Natural killer cell (primary cell): ENCODE data around the gene SOCS7. TPM values are rescaled to one million over a fixed set of nuclear protein-coding genes. Genes with fewer than 3 reads are reported as not detected.

ENCODE experiments used
- ATAC-seq, 3 donors: fragments of 150-1000 bp in 2 of 3; fragments of 200-7000 bp in 1 of 3; cut with Tn5 transposase; 1 replicate in 1 of 3; 2 replicates in 2 of 3; pipeline ENCODE4 v1.10.0; 2021; ENCODE audit warnings: mild to moderate bottlenecking in 2 of 3, moderate library complexity in 2 of 3
- DNase-seq, 2 donors: peaks; one replicate each; pipeline versions ENCODE4 v3.0.0 to v3.0.0-alpha.2; 2013 to 2021; ENCODE audit warnings: mixed read lengths in 1 of 2
- H3K27ac ChIP-seq: one replicate; pipeline ENCODE4 v1.5.1; 2013; ENCODE audit warnings: mild to moderate bottlenecking, low read length
- H3K27me3 ChIP-seq: one replicate; pipeline ENCODE4 v1.6.1; 2013; ENCODE audit warnings: low read length; ENCODE audit not compliant: control insufficient read depth, insufficient read depth
- H3K36me3 ChIP-seq: one replicate; pipeline ENCODE4 v1.6.1; 2013; ENCODE audit warnings: low read length; ENCODE audit not compliant: control insufficient read depth, insufficient read depth
- H3K4me1 ChIP-seq: one replicate; pipeline ENCODE4 v1.6.1; 2013; ENCODE audit warnings: low read length; ENCODE audit not compliant: control insufficient read depth, insufficient read depth
- H3K4me3 ChIP-seq: one replicate; pipeline ENCODE4 v1.5.1; 2013; ENCODE audit warnings: low read length
- H3K9me3 ChIP-seq: one replicate; pipeline ENCODE4 v1.6.1; 2013; ENCODE audit warnings: low read length; ENCODE audit not compliant: control insufficient read depth, insufficient read depth
- H3K27ac Mint-ChIP-seq, 2 donors: one replicate each; pipeline ENCODE4 v1.8.0; 2022; ENCODE audit warnings: mild to moderate bottlenecking in 2 of 2, mixed read lengths in 2 of 2, moderate library complexity in 1 of 2
- H3K27me3 Mint-ChIP-seq, 2 donors: one replicate each; pipeline ENCODE4 v1.8.0; 2022; ENCODE audit warnings: low read depth in 2 of 2, mixed read lengths in 2 of 2
- H3K36me3 Mint-ChIP-seq: one replicate; pipeline ENCODE4 v1.8.0; 2022; ENCODE audit warnings: mixed read lengths
- H3K4me1 Mint-ChIP-seq, 2 donors: one replicate each; pipeline ENCODE4 v1.8.0; 2022; ENCODE audit warnings: mixed read lengths in 2 of 2
- H3K4me3 Mint-ChIP-seq: one replicate; pipeline ENCODE4 v1.8.0; 2022; ENCODE audit warnings: mild to moderate bottlenecking, moderate library complexity, mixed read lengths
- H3K9me3 Mint-ChIP-seq, 2 donors: one replicate each; pipeline ENCODE4 v1.8.0; 2022; ENCODE audit warnings: mixed read lengths in 2 of 2
- CTCF ChIP-seq: fragments of 200-600 bp; IDR thresholded peaks from one replicate; pipeline ENCODE4 v1.8.0; 2022; ENCODE audit warnings: antibody characterized with exemption
- WGBS: methylation state at CpG from one replicate; pipeline ENCODE4 v1.1.7; 2013; ENCODE audit warnings: missing lambda C conversion rate; ENCODE audit not compliant: insufficient coverage; 5-methylcytosine and 5-hydroxymethylcytosine counted together
- intact Hi-C: fragments of 100-400 bp; cut with micrococcal nuclease; formaldehyde crosslinking; loops from one replicate; pipeline ENCODE4 v1.14.2; 2022
- total RNA-seq, 4 donors: library from RNA; stranded (reverse); fragments of 120-200 nt in 1 of 4; gene quantifications; one replicate each; pipeline versions ENCODE4 v1.2.3 to v1.2.4, GENCODE V29; 2013 to 2022

The SOCS7 gene
- total RNA-seq, 3 donors from 2014 or later (not counting 1 experiment from before 2014, with no cell fraction given): 13.6 to 31.8 (median 21.2) TPM

- intact Hi-C loops: no loop called here
- DNase-seq (no peak), ATAC-seq (no peak)
Measured at GRCh38 chr17:38415250-38416194, 63.9 kb downstream of the SOCS7 start.

GRCh38 chr17:38416840-38417209, 65.2 kb downstream of the SOCS7 start:
- WGBS: 75% methylated on average over 1 of the region's 1 CpG

More at GRCh38 chr17:38415250-38416194, 63.9 kb downstream of the SOCS7 start:
- no peaks in the 10 kb centered on the region for H3K36me3 ChIP-seq
- H3K27ac ChIP-seq: no peak overlapping the region
- 33% methylated on average over 17 of the region's 22 CpGs for WGBS
- no peak for TF ChIP-seq CTCF
- peaks cover 10 to 23% of the 10 kb centered on the region in 2 donors for H3K27me3 Mint-ChIP-seq
- no peaks in the 10 kb centered on the region for H3K9me3 Mint-ChIP-seq
- peaks cover 16% of the 10 kb centered on the region for H3K27me3 ChIP-seq
- no peak overlapping the region for H3K27ac Mint-ChIP-seq
- H3K9me3 ChIP-seq: no peaks in the 10 kb centered on the region
- peaks cover 13% of the 10 kb centered on the region for H3K4me1 ChIP-seq
- no peak overlapping the region for H3K4me3 Mint-ChIP-seq
- H3K36me3 Mint-ChIP-seq: no peaks in the 10 kb centered on the region
- peaks cover 5 to 9% of the 10 kb centered on the region in 2 donors for H3K4me1 Mint-ChIP-seq
- no peak overlapping the region for H3K4me3 ChIP-seq

DNA sequence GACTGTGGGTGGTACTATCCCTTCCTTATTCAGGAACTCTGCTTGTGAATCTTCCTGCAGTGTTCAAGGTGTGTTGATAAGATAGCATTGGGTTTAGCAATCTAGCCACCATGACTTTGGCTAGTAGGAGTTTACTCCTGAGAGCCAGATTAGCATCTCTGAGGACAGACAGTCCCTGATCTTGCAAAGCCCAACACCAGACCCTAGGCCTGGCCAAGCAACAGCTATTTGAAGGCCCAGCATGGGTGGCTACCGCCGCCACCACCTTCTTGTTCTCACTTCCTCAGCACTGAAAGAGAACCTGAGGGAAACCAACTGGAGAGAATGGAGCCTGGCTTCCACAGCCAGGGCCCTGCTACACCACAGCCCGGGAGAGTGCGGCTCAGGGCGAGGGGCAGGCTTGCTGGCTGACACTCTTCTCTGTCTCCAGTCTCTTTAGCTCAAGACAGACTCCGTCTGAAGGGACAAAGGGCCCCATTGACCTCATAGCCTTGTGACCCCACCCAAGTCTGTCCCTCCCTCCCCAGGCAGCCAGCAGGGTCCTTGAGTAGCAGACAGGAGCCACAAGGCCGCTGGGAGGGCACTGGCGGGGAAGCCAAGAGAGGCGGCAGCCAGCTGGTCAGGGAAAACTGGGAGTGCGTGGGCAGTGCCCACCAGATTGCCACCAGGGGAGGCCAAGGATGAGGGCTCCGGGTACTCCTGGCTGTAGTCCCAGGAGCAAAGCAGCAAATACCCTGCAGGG, 65.7 kb downstream of the SOCS7 start:
- TF ChIP-seq CTCF: no peak
- no peaks in the 10 kb centered on the region for H3K9me3 ChIP-seq
- intact Hi-C loops: no loop called here
- 90% methylated on average over 11 of the region's 11 CpGs for WGBS
- Mint-ChIP-seq H3K4me3 (no peak overlapping the region), H3K9me3 (no peaks in the 10 kb centered on the region), H3K4me1 (peaks cover 5 to 9% of the 10 kb centered on the region in 2 donors), H3K27me3 (peaks cover 10 to 27% of the 10 kb centered on the region in 2 donors), H3K36me3 (no peaks in the 10 kb centered on the region), H3K27ac (no peak overlapping the region)
- H3K27me3 ChIP-seq: peaks cover 19% of the 10 kb centered on the region
- ATAC-seq (no peak), DNase-seq (no peak)
- H3K27ac ChIP-seq: no peak overlapping the region
- H3K4me3 ChIP-seq: no peak overlapping the region
- H3K36me3 ChIP-seq: no peaks in the 10 kb centered on the region
- H3K4me1 ChIP-seq: peaks cover 13% of the 10 kb centered on the region

More at GRCh38 chr17:38416840-38417209, 65.2 kb downstream of the SOCS7 start:
- DNase-seq (no peak), ATAC-seq (no peak)
- H3K9me3 ChIP-seq: no peaks in the 10 kb centered on the region
- Mint-ChIP-seq H3K27ac (no peak overlapping the region), H3K4me1 (peaks cover 5 to 9% of the 10 kb centered on the region in 2 donors), H3K36me3 (no peaks in the 10 kb centered on the region), H3K4me3 (no peak overlapping the region), H3K27me3 (peaks cover 10 to 24% of the 10 kb centered on the region in 2 donors), H3K9me3 (no peaks in the 10 kb centered on the region)
- intact Hi-C loops: no loop called here
- H3K27ac ChIP-seq: no peak overlapping the region
- H3K4me3 ChIP-seq: no peak overlapping the region
- no peak for TF ChIP-seq CTCF
- H3K36me3 ChIP-seq: no peaks in the 10 kb centered on the region
- H3K27me3 ChIP-seq: peaks cover 19% of the 10 kb centered on the region
- peaks cover 13% of the 10 kb centered on the region for H3K4me1 ChIP-seq
